Right atrium auricular region (tissue), 2 donors: ENCODE measurements around the gene AOPEP. TPM values are rescaled to one million over a fixed set of nuclear protein-coding genes. Genes with fewer than 3 reads are reported as not detected.

ENCODE experiments used
- DNase-seq: peaks from one replicate; pipeline ENCODE4 v3.0.0-alpha.2; 2019; ENCODE audit warnings: low spot score
- H3K27ac ChIP-seq, 2 donors: fragments of 200-600 bp; sonication (generic); 1 replicate in 1 of 2; 2 replicates in 1 of 2; pipeline ENCODE4 v1.5.1; 2016 to 2019
- H3K27me3 ChIP-seq, 2 donors: fragments of 200-600 bp; sonication (generic); one replicate each; pipeline versions ENCODE4 v1.5.1 to v1.6.0; 2017 to 2019
- H3K36me3 ChIP-seq: fragments of 200-600 bp; sonication (generic); one replicate; pipeline ENCODE4 v1.5.1; 2016
- H3K4me1 ChIP-seq, 2 donors: fragments of 200-600 bp; sonication (generic); one replicate each; pipeline versions ENCODE4 v1.5.1 to v1.6.0; 2017 to 2019
- H3K4me3 ChIP-seq, 2 donors: fragments of 200-600 bp; sonication (generic); 1 replicate in 1 of 2; 2 replicates in 1 of 2; pipeline ENCODE4 v1.5.1; 2017 to 2019; ENCODE audit warnings: mild to moderate bottlenecking in 1 of 2, moderate library complexity in 1 of 2
- H3K9me3 ChIP-seq, 2 donors: fragments of 200-600 bp; sonication (generic); one replicate each; pipeline ENCODE4 v1.5.1; 2019
- CTCF ChIP-seq, 2 donors: fragments of 200-600 bp; sonication (generic); IDR thresholded peaks; one replicate each; pipeline ENCODE4 v1.5.1; 2019; ENCODE audit warnings: antibody characterized with exemption in 2 of 2
- total RNA-seq, 2 donors: library from RNA; depleted of rRNA; stranded (reverse); fragments of >200 nt; gene quantifications; one replicate each; pipeline ENCODE4 v1.1.0, GENCODE V29; 2016

The AOPEP gene
- total RNA-seq, 2 donors from 2014 or later = 262 to 314 TPM

GRCh38 chr9:94697972-94698581 lies 28.4 kb upstream of the AOPEP start:
- H3K4me1 ChIP-seq = no peaks in the 10 kb centered on the region
- H3K36me3 ChIP-seq = no peaks in the 10 kb centered on the region
- H3K27me3 ChIP-seq = no peaks in the 10 kb centered on the region
- H3K9me3 ChIP-seq = no peaks in the 10 kb centered on the region
- H3K27ac ChIP-seq = no peak overlapping the region
- TF ChIP-seq CTCF (IDR thresholded peaks at IDR 0.05) = no peak
- no peak for DNase-seq
- no peak overlapping the region for H3K4me3 ChIP-seq

DNA sequence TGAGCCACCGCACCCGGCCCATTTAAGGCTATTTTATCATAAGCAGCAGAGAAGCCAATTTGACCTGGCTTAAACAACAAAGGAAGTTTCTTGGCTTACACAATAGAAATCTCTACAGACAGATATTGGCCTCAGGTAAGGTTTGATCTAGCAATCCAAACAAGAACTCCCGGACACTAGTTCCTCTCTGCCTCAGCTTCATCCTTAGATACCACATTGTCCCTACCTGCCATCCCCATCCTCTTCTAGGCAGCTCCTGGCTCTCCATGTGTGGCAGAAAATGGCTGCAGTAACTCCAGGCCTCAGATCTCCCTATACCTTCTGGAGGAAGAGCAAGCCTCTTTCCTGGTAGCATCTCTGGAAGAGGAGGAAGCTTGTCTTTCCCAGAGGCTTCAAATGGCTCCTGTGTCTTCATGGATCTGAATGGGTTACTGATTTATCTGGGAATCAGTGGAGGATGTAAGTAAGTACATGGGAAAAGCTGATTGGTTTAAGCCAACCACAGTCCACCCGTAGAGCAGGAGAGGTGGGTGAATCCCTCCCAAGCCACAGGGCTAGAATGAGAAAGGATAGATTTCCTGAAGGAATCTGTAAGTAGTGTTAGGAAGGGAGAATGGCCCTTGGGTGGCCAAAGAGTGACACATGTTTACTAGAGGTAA lies 26.7 kb upstream of the AOPEP start:
- H3K36me3 ChIP-seq = no peaks in the 10 kb centered on the region
- no peaks in the 10 kb centered on the region for H3K9me3 ChIP-seq
- no peaks in the 10 kb centered on the region for H3K4me1 ChIP-seq
- H3K27ac ChIP-seq = no peak overlapping the region
- no peak for TF ChIP-seq CTCF (IDR thresholded peaks at IDR 0.05)
- DNase-seq = no peak
- H3K27me3 ChIP-seq = no peaks in the 10 kb centered on the region
- H3K4me3 ChIP-seq = no peak overlapping the region

DNA sequence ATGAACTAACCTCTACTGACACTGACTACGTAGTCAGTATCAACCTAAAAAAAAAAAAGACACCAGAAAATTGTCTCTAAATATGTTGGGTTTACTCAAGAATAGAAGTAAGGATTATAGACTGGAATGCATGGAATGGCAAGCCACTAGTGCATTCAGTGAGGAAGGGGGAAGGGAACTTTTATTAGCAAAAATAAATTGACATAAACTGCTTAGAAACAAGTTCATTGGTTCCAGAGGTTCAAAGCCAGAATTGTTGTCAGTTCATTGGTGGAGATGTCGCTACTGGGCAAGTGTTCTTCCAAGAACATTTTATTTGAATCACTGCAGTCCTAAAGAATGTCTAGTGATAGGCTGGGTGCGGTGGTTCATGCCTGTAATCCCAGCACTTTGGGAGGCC lies 26.1 kb upstream of the AOPEP start:
- Histone ChIP-seq H3K9me3 (no peaks in the 10 kb centered on the region), H3K27ac (no peak overlapping the region), H3K4me3 (no peak overlapping the region), H3K36me3 (no peaks in the 10 kb centered on the region), H3K4me1 (no peaks in the 10 kb centered on the region), H3K27me3 (no peaks in the 10 kb centered on the region)
- no peak for TF ChIP-seq CTCF (IDR thresholded peaks at IDR 0.05)
- no peak for DNase-seq

GRCh38 chr9:94703488-94704140 lies 22.9 kb upstream of the AOPEP start:
- DNase-seq = no peak
- no peak for TF ChIP-seq CTCF (IDR thresholded peaks at IDR 0.05)
- no peaks in the 10 kb centered on the region for H3K9me3 ChIP-seq

DNA sequence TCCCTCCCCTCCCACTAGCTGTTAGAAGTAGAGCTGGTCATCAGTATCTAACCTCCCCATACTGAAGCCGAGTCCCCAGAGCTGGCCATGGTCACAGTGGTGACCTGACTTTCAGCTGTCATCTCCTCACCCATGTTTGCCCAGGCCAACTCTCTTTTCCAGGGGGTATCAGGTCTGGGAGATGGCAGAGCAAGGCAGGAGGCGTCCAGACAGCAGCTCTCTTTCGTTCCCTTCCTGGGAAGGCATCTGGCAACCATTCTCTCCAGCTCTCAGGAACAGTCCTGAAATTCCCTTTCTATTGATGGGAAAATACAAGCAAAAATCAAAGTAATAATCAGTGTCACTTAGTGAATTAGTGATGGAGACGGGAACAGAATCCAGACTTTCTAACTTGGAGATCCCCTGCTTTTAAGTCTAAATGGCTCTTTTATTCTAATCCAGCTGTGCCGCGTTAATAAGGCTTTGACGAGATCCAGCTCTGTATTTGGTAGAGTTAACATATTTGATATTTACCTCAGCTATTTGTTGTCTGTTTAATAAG lies 21.3 kb upstream of the AOPEP start:
- no peak overlapping the region for H3K27ac ChIP-seq
- DNase-seq = no peak
- H3K36me3 ChIP-seq = no peaks in the 10 kb centered on the region
- H3K9me3 ChIP-seq = no peaks in the 10 kb centered on the region
- TF ChIP-seq CTCF (IDR thresholded peaks at IDR 0.05) = no peak
- H3K4me1 ChIP-seq = no peaks in the 10 kb centered on the region
- no peaks in the 10 kb centered on the region for H3K27me3 ChIP-seq
- no peak overlapping the region for H3K4me3 ChIP-seq

More at GRCh38 chr9:94703488-94704140, 22.9 kb upstream of the AOPEP start:
- H3K4me1 ChIP-seq = no peaks in the 10 kb centered on the region
- H3K36me3 ChIP-seq = no peaks in the 10 kb centered on the region
- no peaks in the 10 kb centered on the region for H3K27me3 ChIP-seq
- H3K4me3 ChIP-seq = no peak overlapping the region
- no peak overlapping the region for H3K27ac ChIP-seq
